Measurements from ENCODE around the gene DUSP2.
"Not testable (repeated sequence)": the region's sequence is repeated elsewhere in the genome, so short reads cannot be mapped to it uniquely, and the experiment has no call there.

Gene DUSP2

DNA sequence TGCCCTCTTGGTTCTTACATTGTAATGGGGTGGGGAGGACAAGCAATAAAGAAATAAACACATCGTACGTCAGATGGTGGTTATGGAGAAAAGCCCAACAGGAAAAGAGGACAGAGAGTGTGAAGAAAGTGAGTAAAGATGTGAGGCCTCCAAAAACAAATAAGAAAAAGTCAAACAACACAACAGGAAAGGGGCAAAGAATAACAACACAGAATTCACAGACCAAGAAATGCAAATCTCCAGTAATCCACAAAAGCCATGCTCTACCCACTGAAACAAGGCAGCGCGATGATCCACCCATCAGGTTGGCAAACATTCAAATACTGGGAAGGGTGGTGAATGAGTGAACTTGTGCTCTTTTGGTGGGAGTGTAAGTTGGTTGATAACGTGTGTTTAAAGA is 16.7 kb upstream of the DUSP2 start:
- DNase-seq, result no peak

DNA sequence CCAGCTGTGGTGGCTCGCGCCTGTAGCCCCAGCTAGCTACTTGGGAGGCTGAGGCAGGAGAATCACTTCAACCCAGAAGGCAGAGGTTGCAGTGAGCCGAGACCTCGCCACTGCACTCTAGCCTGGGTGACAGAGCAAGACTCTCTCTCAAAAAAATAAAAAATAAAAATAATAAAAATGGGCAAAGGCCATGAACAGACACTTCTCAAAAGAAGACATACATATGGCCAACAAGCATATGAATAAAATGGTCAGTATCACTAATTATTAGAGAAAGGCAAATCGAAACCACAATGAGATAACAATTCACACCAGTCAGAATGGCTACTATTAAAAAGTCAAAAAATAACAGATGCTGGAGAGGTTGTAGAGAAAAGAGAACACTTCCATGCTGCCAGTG is 15.1 kb upstream of the DUSP2 start:
- not testable (repeated sequence) for DNase-seq

DNA sequence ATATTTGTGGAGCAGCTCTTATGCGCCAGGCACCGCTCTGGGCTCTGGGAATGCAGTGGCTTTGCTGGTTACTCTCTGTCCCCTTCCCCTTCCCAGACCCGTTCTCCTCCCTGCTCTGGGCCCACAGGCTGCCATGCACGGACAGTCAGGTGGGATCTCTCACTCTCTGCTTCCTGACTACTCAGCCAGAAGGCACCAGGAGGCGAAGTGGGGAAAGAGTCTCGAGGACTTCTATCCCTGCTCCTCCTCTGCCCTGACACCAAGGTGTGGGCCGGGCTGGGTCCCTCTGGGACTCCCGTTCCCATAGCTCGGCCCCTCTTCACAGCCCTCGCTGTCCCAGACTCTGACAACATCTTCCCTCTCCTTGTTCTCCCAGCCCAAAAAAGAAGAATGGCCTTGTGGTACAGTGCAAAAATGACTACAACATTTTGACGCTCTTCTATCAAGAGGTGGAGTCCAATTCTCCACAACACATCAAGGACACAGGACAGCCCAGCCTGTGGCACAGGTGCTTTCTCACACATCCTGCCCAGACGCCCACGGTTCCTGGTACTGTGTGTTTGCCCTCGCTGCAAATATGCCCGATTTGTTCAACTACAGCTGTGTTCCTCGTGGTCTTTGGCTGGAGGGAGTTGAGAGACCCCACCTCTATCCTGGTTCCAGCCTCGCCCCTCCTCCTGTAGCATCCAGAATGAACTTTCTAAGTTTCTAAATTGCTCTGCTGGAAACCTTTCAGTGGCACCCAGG is 14.0 kb upstream of the DUSP2 start:
- peak; percentile 57 to 62 for DNase-seq

DNA sequence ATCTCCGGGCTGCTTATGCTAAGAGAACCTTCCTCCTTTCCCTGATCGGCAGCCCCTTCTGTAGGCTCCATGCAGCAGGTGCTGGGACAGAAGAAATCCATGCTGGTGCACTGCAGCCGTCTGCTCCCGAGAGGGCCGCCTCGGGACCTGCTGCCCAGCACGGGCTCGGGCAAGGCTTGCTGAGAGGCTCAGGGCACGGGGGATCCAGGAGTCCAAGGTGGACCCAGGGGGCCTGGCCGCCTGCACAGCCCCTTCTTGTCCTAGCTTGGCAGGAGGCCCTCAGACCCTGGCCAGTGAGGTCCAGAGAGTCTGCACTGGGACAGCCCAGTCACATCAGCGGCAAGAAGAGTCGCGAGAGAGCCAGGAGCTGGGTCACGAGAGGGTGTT is 13.3 kb upstream of the DUSP2 start:
- DNase-seq, result no peak

DNA sequence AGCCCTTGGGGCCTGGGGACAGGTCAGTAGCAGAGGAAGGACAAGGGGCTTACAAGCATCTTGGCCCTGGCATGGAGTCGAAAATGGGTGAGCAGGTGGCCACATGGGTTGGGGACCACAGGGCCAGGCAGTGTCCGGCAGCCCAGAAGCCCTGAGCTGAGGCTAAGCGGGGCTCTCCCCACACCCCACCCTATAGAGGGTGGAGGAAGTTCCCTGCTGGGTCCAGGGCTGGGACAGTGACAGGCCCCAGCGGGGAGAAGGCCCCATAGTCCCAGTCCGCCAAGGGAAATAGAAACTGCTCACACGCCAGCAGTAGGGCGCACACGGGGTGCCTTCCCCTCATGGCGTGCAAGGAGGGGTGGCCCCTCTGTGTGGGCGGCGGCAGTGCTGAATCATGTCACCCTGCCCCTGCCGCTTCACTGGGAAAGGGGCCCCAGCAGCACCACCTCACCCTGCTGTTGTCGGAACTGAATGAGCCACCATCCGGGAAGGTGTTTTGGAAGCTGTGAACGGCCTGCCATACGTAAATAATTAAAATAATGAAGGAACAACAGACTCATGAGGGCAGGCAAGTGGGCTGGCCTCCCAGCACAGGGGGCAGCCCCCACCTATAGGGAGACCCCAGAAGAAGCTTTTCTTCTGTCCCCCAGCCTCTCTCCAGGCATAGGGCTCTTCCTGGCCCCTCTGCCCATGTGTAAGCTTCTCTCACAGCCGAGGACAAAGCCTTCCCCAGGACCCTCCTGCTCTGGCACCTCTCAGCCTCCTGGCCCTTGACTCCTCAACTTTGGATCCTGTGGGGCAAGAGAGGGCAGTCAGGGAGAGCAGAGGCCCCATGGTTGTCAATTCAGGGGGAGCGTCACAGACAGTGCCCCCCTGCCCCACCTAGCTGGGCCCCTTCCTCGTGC is 12.7 kb upstream of the DUSP2 start:
- peak; percentile 95 to 96 for DNase-seq

DNA sequence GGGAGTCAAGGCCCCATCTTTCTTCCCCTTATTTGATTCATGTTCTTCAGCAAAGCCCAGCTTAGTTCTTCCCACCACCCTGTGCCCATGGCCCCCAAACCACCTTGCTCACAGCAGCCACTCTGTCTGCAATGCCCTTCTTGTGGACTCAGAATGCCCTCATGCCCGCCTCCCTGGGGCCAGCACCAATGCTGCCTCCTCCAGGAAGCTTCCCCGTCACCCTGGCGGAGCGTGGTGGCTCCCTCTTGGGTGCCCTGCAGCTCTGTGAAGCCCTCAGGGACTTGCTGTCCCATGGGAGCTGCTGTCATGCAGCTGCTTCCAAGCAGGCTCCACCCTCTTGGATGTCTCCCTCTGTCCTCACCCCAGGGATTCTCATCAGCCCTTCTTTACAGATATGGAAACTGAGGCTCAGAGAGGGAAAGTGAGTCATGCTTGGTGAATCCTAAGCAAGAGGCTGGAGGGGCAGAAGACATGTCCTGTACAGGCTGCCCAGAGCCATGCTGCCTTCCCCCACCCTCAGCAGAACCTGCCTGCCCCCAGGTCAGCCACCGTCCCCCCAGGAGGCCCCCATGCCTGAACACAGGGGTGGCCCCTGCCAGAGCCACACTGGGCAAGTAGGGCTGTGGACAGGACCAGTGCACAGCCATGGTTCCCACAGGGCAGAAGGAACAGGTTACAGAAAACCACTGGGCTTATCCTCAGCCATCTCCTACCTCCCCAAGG is 11.8 kb upstream of the DUSP2 start:
- no peak for DNase-seq

DNA sequence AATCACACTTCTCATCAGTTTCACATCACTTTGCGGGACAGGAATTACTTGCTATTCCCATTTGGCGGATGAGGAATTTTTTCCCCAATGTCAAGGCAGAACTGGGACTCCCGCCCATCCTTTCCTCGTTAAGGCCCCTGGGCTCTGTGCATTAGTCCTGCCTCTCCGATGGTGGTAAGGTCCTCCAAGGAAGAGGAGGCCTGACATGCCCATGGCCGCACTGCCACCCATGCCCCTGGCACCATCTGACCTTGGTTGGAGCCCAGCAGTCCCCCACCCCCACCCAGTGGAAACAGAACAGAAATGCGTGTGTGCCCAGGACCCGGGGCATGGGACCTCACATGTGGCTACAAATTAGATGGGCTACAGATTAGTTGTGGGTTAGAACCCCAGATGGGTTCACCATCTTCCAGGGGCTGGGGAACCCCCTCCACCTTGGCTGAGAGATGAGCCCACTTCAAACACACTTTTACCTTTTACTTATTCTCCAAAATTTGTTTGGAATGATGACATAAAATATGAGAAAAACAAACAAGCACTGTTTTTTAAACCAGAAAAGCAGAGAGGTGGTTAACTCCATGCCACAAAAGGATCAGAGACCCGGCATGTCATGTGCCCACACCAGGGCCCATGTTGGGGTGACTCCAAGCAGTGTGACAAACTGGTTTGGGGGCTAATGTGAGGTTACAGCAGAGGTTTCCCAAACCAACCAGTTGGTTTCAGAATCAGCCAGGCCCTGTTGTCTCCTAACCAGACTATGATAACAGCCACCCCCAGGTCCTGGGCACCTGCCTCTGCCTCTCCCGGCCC is 11.0 kb upstream of the DUSP2 start:
- DNase-seq, result peak in 1 of 2 donors; percentile 39

DNA sequence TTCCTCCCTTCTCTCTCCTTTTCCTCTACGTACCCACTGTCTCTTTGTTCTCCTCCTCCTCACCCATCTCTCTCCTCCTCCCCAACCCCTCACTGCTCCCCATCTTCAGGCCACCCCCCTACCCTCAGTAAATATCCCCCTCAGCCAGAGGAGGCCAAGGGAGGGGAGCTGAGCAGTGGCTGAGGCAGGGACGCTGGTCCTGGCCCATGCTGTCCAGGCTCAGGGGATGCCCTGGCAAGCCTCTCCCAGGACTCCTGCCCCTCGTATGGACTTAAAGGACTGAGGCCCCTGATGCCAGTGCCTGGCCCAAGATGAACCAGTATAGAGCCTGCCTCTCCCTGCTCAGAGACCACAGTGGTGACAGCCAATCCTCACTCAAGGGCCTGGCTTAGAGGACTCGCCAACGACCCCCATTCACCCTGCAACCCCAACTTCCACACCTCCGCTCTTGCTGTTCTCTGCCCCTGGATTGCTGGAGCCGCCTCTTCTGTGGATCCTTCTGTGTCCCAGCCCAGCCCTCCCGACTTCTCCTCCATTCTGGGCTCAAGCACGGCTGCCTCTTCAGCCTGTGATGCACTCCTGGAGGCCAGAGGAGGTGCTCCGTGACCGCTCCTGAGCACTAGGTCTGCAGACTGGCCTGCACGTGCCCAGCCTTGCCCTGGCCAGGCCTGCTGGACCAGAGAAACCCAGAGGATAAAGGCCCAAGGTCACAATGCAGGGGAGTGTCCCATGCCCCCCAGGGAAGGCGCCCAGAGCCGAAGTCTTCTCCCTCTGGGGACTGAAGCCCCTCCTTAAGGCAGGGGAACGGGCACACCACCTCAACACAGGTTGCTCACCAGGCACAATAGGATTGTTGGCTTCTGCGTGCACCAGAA is 9.5 kb upstream of the DUSP2 start:
- DNase-seq, result no peak

DNA sequence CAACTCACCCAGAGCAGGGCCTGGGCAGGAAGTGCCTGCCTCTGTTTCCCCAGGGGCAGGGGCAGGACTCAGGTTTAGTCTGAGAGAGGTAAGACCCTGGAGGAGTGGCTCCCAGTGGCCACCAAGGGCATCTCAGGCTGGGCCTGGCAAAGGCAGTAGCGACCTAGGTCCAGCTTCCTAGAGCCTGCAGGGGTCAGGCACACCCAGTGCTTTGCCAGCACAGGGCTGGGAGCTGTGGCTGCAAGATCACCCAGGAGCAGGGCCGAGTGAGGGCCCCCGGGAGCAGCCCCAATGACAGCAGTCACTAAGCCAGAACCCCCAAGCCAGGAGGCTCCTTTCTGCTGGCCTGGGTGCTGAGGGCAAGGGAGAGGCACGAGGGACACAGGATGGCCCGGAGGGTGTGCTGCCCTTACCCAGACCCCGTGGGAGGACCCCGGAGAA is 8.8 kb upstream of the DUSP2 start:
- DNase-seq, result no peak

DNA sequence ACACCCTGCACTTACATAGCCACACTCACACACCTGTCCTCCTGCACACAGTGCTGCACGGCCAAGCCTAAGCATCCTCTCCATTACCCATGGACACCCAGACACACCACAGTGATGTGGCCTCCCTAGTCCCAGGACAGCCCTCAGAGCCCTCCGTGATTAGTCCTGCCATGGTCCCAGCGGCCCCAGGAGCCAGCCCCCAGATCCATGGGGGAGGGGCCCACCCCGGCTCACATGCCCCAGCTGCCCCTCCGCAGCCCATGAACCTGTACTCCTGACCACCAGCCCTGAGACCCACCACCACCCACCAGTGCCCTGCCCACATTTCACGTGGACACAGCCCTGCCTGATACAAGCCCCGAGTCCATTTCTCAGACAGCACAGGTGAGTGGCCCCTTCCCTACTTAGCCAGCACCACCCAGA is 8.1 kb upstream of the DUSP2 start:
- no peak for DNase-seq

DNA sequence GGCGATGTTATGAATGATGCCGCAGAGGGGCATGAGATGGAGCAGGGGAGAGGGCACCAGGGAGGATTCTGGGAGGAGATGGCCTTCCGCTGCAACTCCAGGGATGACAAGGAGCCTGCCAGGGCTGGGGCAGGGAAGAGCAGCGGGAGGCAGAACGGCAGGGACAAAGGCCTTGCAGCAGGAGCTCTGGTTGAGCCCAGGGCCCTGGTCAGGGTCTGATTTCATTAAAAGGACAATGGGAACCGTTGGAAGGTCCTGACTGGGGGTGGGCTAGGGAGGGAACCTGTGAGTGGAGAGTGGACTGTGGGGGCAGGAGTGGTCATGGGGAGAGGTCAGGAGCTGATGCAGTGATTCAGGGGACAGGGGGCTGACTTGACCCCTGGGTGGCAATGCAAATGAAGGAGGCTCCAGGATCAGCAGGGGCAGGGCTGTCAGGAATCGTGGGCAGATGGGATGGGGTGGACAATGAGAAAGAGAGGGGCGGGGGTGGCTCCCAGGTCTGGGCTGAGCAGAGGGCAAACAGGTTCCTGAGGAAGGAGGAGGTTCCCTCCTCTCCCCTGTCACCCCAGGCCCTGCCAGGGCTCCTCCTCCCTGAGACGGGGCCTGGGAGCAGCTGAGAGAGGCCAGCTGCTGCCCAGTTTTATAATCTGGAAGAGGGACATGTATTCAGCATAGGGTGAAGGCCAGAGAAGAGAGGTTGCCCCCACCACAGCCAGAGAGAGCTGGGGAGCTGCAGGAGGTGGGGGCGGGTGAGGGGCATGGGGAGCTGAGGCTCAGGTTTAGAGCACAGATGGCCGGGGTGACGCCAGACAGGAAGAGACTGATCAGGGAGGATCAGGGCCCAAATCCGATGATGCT is 7.3 kb upstream of the DUSP2 start:
- DNase-seq, result no peak

DNA sequence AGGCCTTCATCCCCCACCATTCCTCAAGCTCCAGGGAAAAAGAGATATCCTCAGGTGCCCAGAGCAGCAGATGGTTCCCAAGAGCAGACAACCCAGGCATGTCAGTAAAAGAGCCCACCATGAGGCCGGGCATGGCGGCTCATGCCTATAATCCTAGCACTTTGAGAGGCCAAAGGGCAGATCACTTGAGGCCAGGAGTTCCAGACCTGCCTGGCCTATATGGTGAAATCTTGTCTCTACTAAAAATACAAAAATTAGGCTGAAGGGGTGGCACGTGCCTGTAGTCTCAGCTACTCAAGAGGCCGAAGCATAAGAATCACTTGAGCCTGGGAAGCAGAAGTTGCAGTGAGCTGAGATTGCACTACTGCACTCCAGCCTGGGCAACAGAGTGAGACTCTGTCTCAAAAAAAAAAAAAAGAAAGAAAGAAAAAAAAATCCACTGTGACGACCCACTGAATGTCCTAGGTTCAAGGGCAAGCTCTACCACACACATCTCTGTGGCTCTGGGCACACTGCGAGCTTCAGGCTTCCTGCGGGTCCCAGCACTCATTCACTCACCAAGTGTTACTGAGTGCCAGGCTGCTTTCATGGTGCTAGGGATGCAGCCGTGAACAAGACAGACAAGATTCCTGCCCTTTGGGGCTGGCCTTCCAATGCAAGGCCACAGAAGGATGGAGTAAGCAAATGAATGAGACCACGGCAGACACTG is 6.5 kb upstream of the DUSP2 start:
- DNase-seq, result no peak

DNA sequence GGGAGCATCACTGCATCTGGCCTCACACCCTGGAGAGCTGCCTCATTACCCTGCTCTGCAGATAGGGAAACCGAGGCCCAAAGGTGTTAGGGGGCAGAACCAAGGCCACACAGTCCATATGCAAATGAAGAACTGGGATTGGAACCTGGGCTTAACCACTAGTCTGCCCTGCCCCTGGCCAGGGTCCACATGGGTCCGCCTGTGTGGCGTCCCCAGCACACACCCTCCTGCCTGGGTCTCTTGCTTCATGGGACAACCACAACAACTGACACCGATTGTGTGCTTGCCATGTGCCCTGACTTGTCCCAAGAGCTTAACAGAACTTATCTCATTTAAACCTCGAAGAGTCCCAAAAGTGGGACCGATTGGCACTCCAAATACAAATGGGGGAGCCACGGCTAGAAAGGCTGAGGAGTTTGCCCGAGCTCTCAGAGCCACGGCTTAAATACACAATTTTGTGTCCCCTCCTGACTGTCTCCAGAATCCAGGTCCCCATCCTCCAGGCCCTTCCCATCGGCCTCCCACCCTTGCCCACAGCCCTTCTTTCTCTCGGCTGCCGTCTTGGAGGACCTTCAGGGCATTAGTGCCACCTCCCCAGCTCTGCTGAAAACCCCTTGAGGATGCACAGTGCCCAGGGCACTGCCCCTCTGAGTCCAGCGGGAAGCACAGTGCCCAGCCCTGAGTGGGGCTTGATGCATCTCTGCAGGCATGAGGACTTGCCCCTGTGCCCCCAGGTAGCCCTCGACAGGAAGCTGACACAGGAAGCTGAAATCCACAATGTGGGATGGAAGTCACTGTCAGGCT is 5.8 kb upstream of the DUSP2 start:
- no peak for DNase-seq

DNA sequence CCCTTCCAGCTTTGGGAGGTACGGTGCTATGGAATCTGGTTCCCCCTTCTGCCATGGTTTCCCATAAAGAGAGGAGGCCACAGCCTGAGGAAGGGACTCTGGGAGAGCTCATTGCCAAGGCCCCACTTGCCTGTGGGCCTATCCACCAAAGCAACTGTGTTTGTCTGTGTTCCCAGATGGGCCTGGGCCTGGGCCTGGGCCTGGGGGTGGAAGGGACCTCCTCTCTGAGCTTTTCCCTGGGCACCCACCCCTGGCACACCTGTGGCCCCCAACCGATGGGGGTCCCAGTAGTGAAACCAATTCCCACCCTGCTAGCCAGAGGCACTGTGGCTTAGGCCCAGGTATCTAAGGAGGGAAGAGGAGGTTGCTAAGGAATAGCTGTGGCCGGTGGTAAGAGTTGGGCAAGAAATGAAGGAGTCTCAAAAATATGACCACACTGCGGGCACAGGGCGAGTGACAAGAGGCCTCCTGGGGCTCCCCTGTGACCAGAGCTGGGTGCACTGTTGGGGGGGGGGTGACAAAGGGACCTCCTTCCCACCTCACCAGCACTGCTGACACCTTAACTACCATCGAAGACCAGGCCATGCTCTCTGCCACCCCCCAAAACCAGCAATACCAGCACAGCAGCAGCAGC is 4.9 kb upstream of the DUSP2 start:
- DNase-seq, result no peak

DNA sequence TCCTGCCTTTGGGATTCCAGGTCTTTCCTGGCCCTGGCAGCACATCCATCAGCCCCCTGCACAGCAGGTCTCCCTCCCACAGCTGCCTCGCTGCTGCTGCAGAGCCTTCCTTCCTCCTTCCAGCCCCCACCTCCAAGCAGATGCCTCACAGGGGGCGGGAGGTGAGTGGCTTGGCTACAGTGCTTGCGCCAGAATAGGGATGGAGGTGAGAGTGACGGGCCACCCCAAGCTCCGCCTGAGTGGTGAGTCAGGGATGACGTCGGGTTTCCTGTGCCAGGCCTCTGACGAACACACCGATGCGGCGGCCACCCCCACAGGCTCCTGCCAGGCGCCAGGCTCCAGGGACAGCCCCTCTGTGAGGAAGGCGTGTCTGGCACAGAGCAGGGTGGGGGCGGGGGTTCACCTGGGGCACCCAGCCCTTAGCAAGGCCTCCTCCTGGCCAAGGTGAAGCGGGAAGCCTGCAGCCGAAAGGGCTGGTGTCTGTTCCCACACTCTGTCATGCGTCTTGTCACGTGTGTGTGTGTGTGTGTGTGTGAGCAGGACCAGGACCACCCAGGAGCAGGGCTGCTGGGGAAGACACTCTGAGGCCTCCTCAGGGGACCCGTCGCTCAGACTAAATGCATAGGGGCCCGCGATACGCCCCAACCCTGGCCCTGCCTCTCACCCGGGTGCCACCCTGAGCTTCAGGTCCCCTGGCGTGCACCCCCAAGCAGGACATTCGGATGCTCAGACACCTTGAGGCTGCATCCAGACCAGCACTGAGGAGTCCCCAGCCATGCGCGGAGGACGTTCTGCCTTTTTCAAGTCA is 3.4 kb upstream of the DUSP2 start:
- peak; percentile 98 to 99 for DNase-seq

DNA sequence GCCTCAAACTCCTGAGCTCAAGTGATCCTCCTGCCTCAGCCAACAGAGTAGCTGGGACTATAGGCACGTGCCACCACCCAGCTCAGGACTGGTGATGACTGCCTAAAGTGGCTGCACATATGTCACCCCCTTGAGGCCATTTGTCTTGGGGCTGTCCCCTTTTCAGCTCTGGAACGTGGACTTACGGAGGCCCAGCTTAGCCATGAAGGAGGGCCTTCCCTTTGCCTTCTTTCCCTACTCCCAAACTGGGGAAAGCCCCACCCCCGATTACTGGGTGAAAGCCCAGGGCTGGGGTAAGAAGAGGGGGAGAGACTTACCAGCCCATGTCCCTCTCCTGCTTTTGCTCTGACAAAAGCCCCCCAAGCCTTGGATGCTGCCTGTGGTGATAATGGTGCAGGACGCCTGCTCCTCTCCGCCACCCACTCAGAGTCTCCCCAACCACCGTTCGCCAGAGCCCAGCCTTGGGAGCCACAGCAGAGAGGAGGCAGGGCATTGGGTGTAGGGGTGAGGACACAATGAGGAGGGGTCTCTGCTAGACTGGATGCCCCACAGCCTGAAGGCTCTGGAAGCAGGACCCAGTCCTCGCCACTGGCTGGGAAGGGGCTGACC is 2.5 kb upstream of the DUSP2 start:
- no peak for DNase-seq

Measured in activated CD4-positive, alpha-beta T cell treated with anti-CD3 and anti-CD28 coated beads for 4 hours (primary cell).